ENCODE data around the gene CYTH4.

Gene CYTH4

DNA sequence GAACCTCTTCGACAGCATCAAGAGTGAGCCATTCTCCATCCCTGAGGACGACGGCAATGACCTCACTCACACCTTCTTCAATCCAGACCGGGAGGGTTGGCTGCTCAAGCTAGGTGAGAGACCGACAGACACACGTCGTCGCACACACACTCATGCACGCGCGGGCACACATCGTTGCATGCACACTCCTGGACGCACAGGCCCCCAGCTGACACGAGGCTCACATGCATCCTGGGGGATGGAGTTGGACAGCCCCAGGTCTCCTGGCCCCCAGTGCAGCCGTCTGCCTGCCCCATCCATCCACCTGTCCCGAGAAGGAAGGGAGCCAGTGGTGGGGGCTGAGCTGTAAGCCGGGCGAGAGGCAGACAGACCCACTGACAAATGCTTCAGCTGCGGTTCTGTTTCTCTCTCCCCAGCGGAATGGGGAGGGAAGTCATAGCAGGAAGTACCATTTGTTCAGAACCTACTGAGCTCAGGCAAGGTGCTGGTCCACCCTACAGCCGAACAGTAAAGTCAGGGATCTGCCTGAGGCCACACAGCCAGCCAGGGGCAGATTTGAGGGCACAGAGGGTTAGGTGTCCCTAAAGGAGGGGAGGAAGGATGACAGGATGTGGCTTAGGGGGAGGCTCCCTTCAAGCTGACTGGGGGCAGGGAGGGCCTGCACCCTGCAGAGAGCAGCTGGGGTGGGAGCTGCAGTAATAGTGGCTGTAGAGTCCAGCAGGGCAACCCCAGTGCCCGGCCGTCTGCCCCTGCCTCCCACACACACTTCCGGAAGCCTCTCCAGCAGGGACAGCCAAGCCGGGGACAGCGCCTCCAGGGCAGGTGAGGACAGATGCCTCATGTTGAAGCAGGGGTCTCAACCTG lies 27.1 kb downstream of the CYTH4 start:
- no peak for DNase-seq (ENCODE audit: low read depth in 2 of 2)

- DNase-seq (ENCODE audit: low read depth in 2 of 2) = no peak
These were observed 27.8 kb downstream of the CYTH4 start for GRCh38 chr22:37310075-37310606.

GRCh38 chr22:37310815-37311595 lies 28.7 kb downstream of the CYTH4 start:
- no peak for DNase-seq (ENCODE audit: low read depth in 2 of 2)

DNA sequence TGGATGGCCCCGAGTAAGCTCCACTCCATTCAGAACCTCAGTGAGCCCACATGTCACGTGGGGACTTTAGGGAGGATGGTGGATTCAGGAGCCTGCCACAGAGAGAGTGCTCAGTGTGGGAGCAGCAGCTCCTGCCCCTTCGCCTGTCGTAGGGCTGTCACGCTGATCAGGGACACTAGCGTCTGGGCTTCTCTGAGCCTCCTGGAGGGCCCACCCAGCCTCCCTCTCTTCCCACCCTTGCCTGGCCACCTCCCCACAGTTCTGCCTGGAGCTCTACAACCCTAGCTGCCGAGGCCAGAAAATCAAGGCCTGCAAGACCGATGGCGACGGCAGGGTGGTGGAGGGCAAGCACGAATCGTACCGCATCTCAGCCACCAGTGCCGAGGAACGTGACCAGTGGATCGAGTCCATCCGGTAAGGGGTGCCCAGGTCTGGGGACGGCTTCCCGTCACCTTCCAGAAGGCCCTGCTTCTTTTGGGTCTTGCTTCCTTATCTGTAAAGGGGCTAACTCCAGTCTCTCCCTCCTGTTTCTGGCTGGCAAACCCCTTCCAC lies 29.5 kb downstream of the CYTH4 start:
- DNase-seq (ENCODE audit: low read depth in 2 of 2) = no peak

GRCh38 chr22:37312549-37313183 lies 30.4 kb downstream of the CYTH4 start:
- no peak for DNase-seq (ENCODE audit: low read depth in 2 of 2)

GRCh38 chr22:37313376-37314314 lies 31.3 kb downstream of the CYTH4 start:
- no peak for DNase-seq (ENCODE audit: low read depth in 2 of 2)

DNA sequence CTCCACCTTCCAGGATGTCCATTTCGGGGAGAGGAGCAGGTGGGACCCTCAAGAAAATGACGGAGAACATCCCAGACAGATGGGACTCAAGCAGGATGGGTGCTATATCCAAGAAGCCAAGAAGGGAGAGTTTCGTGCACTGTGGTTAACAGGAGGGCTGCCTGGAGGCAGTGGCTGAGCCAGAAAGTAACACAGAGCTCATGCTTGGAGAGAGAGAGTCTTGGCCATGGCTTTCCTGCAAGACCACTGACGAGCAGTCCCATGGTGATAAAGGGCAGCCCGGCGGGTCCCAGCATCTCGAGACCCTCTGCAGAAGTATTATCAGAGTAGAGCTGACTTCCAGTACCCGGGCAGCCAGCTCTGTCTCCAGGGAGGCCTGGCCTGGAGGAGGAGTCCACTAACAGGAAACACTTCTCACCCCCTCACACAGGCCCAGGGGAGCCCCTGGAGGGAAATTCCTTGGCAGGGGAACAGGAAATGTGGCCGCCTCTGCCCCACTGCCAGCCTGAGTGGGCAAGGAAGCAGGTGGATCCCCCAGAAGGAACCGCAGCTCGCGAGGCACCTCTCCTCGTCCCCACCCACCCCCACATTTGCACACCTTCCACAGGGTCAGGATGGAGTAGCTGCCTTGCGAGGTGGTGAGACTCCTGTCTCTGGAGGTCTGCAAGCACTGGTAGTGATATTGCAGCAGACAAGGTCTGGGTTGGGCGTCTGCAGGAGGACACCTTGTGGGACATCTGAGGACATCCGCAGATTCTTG lies 32.2 kb downstream of the CYTH4 start:
- no peak for DNase-seq (ENCODE audit: low read depth in 2 of 2)

DNA sequence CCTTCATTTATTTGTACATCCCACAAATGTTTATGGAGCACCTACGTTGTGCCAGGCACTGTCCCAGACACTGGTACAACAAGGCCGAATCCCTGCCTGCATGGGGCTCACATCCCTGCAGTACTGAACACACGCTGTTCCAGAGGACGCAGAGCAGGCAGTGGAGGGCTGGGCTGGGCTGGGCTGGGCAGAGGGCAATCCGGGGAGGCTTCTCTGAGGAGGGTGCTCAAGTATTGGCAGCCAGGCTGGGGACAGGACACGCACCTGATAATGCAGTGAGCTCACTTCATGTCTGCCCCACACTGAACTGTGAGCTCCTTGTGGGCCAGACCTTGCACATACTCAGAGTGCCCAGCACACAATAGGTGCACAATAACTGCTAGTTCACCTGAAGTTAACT lies 34.1 kb downstream of the CYTH4 start:
- no peak for DNase-seq (ENCODE audit: low read depth in 2 of 2)

GRCh38 chr22:37316875-37317371 lies 34.6 kb downstream of the CYTH4 start:
- DNase-seq (ENCODE audit: low read depth in 2 of 2) = peak; percentile 42 to 49

DNA sequence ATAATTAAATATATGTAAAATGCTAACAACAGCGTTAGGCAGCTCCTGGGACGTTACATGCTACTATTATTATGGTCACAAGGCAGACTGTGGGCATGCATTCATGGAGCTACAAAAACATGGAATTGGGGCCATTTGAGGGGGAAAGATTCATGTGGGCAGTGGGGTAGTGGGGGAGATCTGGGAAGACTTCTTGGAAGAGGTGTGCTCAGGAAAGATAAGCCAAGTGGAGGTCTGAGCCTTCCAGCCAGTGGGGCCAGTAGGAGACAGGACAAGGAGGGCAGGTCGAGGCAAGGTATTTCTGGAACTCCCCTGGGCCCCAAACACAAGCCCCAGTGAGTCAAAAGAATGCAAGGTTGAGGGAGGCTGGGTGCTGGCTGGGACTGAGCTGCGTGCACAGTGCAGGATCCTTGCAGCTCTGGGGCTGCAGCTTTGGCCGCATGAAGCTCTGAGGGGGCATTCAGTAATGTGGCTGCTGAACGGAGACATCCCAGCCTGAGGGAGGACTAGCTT lies 35.4 kb downstream of the CYTH4 start:
- DNase-seq (ENCODE audit: low read depth in 2 of 2) = no peak

DNA sequence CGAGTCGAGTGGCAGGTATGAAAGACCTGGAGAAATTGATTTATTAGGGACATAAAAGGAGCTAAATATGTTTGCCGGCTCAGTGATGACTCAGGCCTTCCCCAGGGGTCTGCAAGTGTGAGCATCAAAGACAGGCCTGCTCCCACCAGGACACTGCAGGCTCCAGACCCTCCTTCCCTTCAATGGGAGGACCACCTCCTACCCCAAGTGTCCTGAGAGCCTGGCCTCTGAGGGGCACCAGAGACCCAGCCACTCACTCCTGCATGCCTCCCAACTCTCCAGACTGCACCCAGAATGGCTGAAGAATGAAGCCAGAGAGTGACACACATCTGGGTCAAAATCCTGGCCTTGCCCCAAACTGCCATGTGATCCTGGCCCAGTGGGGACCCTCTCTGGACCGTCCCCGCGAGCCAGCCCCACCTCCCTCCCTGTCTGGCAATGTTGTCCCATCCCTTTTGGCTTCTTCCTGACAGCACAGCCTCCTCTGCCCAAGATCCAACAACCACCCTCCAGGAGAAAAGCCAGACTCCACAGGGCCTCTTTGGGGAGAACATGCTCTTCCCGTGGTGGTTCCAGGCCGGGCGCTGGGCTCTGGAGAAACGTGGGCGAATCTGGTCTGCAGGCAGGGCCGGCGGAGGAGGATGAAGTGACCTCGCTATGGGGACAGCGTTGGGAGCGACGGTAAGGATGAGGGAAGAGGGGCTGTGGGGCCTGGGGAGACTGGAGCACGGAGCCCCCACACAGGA lies 36.2 kb downstream of the CYTH4 start:
- DNase-seq (ENCODE audit: low read depth in 2 of 2) = no peak

DNA sequence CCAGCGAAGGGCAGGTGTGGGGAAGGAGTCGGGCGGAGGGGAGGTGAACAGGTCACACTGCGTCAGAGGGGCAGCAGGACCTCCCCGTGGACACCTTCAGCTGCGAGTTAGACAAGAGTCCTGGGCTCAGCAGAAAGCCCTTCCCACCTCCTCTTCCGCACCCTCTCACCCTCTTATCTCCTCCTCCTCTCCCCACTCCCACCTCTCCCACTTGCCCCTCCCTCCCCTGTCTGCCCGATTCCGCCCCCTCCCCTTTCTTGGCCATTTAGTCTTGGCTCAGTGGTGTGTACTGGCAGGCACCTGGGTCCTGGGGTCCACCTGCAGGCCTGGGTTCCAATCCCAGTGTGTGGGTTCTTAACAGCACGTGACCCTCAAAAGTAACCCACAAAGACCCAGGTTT lies 37.2 kb downstream of the CYTH4 start:
- no peak for DNase-seq (ENCODE audit: low read depth in 2 of 2)

DNA sequence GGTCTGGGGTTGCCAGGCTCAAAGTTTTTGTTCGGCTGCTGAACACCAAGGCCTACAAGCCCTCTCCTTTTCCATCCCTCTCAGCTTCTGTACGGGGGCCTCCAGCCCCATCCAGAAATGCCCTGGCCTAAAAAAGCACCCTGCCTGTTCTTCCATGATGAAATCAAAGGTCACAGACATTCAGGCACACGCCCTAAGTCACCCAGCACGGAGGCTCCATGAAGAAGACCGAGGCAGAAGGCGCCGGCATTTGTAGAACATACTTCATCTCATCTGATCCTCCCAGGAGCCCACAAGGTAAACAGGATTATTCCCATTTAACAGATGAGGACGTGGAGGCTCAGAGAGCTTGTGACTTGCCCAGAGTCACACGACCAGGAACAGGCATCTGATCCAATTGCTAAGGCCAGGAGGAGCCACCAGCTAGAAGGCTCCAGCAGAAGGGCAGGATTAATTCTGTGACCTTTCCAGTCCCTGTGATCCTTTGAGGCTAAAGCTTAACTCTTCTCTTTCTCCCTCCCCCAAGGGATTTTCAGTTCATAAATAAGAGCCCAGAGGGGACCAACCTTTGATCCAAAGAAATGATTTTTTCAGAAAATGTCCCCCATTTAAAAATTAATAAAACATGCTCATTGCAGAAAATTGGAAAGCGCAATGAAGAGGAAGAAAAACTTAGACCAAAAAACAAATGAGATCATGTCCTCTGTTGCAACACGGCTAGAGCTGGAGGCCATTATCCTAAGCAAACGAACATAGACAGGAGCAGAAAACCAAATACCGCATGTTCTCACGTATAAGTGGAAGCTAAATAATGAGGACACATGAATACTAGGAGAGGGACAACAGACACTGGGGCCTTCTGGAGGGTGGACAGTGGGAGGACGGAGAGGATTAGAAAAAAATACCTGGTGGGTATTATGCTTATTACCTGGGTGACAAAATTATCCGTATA lies 38.7 kb downstream of the CYTH4 start:
- DNase-seq (ENCODE audit: low read depth in 2 of 2) = no peak

DNA sequence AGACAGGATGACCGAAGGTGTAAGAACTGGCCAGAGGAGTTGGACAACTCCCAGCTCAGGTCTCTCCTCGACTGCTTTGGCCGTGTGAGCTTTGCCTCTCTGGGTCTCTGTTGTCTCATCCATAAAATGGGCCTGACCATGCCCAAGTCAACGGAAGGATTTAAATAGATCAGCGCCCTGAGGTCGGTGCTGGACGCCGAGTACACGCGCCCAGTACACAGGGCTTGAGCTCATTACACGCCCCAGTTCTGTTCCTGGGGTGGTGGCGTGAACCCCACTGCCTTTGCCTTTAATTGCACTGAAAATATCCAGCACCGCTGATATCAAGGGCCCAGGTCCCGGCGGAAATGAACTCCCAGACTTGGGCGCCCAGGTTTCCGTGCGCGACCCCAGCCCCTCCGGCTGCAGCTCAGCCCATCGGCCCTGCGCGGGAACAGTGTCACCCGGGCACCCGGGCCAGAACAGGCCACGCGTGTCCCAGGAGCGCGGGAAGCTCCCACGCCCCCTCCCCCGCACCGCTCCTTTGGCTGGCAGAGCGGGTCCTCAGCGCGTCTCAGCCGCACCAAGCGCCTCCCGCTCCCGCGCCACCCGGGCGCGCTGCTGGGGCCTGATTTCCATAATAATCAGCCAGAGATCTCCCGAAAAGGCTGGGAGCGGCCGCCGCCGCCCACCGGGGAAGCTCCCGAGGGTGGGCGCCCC lies 42.2 kb downstream of the CYTH4 start:
- DNase-seq (ENCODE audit: low read depth in 2 of 2) = no peak

- no peak for DNase-seq (ENCODE audit: low read depth in 2 of 2)
These were observed 42.7 kb downstream of the CYTH4 start for GRCh38 chr22:37325039-37325395.

GRCh38 chr22:37326726-37327125 lies 44.4 kb downstream of the CYTH4 start:
- DNase-seq (ENCODE audit: low read depth in 2 of 2) = no peak

DNA sequence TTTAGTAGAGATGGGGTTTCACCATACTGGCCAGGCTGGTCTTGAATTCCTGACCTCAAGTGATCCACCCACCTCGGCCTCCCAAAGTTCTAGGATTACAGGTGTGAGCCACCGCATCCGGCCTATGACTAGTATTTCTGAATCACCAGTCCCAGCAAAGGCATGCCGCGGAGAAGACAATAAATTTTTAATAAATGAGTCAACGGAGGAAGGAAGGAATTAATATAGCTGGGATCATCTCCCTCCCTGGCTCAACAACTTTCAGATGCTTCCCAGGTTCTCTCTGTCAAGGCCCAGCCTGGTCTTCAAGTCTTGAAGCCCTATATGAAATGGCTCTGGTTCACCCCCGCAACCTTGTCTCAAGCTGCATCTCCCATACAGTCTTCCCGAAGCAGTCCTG lies 45.7 kb downstream of the CYTH4 start:
- no peak for DNase-seq (ENCODE audit: low read depth in 2 of 2)

All from stimulated activated CD8-positive, alpha-beta memory T cell treated with anti-CD3 and anti-CD28 coated beads, Interleukin-2, amount 100 ng/mL, for 1 hour (primary cell).